Left hindlimb (tissue), 1 donor: ENCODE data around the gene ZCCHC24.

Source experiments
- DNase-seq: peaks from one replicate; pipeline ENCODE4 v3.0.0-alpha.2; 2018

The ZCCHC24 gene

DNA sequence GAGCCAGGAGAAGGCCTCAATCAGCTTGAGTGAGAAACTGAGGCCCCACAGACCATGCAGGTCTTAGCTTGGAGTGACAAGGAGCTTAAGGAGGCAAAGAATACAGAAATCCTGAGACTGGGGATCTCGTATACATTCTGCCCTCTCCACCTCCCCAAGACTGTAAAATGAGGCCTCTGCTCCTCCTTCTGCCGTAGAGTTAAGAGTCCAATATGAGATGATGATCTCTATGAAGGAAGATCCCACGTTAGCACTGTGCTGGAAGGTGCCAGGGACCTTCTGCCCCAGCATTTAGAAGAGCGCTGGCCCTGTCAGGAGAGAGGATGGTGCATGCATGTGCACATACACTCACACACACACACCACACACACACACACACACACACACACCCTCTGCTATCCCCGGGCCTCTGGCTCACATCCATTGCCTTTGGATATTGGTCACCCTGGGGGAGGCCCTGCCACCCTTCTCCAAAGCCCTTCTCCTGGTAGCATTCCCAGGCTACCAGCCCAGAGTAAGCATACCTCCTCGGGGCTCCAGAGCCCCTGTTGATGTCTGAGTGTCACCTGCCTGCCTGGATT lies 15.0 kb downstream of the ZCCHC24 start:
- peak; percentile 27 for DNase-seq

DNA sequence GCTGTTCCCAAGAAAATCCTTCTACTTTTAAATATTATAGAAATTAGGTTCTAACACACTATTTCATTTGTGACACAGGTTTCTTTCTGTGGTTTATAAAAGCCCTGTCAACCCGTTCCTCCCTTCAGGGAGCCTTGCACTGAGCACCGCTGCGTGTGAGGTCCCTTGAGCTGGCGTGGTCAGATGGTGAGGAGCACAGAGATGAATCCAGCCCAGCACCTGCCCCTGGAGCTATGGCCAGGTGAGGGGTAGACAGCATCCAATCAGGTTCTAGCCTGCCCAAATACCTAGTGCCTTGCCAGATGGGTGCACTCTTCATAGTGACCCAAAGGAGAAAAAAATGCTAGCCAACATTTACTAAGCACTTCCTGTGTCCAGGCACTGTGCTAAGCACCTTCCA lies 15.7 kb downstream of the ZCCHC24 start:
- DNase-seq, result peak; percentile 8

DNA sequence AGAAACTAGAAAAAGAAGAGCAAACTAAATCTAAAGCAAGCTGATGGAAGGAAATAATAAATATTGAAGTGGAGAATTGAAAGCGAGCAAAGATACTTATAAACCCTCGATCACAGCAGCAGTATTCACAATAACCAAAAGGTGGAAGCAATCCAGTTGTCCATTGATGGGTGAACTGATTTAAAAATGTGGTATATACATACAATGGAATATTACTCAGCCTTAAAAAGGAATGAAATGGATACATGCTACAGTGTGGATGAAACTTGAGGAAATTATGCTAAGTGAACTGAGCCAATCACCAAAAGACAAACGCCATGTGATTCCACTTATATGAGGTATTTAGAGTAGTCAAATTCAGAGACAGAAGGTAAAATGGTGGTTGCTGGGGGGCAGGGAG lies 17.5 kb downstream of the ZCCHC24 start:
- DNase-seq, result peak; percentile 3

- no peak for DNase-seq
Measured at GRCh38 chr10:79425074-79425532, 20.3 kb downstream of the ZCCHC24 start.

DNA sequence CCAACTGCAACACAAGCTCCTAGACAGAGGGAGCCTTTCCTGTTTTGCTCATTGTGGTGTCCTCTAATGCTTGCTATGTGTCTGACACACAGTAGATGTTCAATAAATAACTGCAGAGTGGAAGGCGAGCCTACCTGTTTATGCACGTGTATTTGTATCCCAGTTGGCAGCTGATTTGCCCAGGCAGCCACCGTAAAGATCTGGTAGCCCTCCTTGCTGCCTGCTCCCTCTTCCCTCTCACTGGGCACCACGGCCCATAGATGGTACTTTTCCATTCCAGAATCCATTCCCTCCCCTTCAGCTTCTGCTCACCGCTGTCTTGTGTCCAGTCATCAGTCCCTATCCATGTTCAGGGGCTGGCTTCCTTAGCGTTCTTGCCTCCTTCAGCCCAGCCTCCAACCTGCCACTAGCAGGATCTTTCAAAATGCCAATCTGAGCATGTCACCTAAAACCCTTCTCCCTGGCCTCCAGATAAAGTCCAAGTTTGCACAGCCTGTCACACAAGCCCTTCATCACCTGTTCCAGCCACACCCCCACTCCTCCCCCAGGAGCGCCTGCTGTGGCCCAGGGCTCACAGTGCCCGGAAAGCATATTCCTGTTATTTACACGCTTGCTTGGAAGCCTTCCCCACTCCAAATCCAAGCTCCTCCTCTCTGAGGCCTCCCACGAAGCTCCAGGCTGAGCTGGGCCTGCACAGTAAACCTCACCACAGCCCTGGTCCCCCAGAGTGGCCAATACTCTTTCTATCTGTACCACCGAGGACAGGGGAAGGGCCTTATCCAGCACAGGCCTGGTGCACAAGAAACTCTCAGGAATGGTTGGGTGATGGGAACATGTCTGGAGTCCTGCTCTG lies 21.0 kb downstream of the ZCCHC24 start:
- DNase-seq, result peak; percentile 47

DNA sequence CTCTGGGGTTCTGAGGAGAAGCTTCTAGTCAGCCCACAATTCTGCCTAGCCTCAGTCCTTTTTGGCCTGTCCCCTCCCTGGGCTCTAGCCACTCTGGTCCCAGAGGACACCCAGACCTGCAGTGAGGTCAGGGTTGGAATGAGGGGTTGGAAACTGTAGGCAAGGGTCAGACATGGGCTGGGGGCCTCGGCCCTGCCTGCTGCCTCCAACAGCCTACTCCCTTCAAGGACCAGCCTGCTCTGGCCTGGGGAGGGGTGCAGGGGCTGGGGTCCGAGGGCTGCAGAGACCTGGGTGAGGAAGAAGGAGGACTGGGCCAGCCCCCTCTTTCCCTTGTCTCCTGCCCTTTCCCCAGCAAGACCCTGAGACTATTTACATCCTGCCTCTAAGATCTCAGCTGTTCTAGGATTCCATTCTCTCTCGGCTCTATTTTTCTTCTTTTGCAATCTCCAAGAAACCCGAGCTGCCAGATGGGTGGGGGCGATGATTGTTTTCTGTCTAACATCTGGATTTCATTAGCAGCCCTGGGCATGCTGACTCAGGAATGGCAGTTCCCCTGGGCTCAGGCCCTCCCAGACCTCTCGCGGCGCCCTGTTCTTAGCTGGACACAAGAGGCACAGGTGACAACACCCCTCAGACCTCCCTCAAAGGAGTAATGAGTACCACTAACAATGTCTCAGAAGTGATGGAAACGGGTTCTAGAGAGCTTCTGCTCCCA lies 23.1 kb downstream of the ZCCHC24 start:
- peak; percentile 73 for DNase-seq

DNA sequence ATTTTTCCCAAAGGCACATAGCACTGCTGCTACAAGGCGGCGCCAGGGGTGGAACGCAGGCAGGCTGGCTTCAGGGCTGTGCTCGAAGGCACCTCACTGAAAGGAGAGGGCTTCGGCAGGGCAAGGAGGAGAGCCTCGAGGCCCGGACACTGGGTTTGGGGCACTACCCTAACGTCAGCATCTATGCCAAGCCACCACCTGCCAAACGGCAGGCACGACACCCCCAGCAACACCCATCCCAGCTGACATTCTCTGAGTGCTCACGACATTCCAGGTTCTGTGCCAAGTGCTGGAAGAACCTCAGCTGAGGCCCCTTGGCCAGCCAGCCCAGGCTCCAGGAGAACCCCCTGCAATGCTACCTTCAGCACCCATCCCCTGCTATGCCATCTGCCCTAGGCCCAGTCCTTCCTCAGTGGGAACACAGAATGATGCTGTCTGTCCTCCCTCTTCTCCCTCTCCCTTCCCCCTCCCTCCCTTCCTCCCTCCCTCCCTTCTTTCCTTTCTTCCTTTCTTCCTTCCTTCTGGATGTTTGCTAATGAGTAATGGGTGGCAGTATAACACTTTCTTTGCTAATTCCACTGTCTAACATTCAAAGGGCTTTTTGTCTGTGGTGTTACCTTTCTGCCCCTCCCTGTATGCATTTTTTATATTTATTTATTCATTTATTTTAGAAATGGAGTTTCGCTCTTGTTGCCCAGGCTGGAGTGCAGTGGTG lies 24.3 kb downstream of the ZCCHC24 start:
- DNase-seq, result peak; percentile 37

GRCh38 chr10:79418886-79419595 lies 26.4 kb downstream of the ZCCHC24 start:
- DNase-seq, result peak; percentile 10

DNA sequence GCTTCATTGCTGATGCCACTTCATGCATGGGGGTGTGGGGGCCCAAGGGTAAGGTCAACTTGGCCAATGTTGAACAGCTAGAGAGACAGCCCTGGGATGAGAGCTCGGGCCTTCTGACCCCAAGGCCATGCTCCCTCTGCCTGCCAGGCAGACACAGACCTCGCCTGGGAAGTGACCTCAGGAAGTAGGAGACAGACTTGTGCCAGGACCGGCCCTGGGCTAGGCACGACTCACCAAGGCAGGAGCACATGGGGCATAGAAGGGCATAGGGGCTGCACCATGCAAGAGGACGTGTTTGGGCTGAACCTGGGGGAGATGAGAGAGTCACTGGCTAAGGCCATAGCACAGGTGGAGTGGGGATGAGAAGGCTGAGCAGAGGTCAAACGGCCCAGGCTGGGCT lies 27.1 kb downstream of the ZCCHC24 start:
- DNase-seq, result peak; percentile 26

DNA sequence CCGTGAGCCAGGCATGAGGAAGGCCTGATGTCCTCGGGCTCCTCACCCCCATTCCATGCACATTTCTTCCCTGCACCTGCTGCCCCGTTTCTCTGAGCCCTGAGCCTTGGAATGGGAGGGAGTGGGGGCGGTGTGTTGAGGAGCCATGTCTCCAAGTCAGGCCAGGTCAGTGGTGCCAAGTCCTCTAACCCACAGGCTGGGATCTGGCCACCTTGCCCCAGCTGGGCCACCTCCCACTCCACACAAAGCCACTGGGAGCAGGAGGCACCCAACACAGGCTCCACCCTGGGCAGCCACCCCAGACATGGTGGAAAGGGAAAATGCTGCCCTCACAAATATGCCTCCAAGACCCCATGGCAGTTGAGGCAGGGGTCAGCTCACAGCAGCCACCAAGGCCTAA lies 27.7 kb downstream of the ZCCHC24 start:
- DNase-seq, result peak; percentile 25

GRCh38 chr10:79417266-79417665 lies 28.2 kb downstream of the ZCCHC24 start:
- peak; percentile 10 for DNase-seq

DNA sequence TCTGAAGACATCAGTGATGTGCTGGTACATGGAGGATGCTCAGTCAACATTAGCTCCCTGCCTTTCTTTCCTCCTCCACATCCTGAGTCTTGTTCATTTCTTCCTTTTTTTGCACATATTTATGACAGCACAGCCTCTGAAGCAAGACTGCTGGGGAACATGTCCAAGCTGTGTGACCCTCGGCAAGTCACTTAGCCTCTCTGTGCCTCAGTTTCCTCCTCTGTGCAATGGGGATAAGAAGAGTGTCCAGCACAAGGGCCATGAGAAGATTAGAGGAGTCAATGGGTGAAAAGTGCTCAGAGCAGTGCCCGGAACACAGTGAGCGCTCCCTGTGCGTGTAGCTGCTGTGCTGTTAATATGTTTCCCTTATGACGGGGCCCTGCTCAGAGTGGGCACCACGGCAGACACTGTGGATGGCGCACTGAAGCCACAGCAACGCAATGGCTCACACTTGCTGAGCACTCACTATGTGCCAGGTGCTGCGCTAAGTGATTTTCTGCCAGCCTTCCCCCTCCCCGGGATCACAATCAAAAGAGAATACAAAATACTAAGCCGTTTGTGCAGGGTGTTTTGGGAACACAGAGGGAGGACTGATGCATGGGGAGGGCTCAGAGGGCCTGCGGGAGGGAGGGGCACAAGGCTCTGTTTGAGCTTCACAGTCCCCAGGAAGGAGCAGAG lies 28.7 kb downstream of the ZCCHC24 start:
- no peak for DNase-seq

DNA sequence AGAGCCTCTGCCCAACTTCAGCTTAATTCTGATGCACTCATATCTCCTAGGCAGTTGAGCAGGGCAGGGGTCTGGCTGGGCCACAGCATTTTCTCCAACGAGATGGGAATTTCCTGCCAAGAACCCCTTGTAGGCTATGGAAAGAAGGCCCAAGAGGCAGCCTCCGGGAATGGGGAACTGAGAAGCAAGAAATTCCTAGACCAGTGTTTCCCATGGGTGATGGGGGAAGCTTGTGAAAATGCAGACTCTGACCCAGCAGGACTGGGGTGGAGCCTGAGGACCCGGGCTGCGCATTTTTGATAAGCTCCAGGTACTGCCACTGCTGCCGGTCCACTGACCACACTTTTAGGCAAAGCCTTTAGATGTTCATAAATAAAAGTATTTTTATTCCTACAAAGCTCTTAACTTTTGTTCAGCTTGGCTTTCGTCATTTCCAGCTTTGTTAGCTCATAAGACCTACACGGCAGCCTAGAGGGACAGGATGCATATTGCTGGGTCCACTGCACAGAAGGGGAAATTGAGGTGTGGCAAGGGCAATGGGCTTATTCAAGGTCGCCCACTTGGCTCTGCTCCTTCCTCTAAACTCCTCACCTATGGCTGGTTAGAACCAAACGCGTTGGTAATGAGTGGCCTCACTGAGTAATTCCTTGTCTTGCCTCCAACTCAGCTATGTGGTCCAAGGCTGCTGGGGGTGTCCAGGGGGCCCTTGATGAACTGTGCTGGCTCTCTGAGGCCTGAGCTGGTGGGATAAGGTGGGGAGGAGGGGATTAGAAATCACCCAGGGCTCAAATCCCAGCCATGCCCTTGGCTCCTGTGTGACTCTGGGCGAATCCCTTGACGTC lies 29.5 kb downstream of the ZCCHC24 start:
- peak; percentile 19 for DNase-seq

DNA sequence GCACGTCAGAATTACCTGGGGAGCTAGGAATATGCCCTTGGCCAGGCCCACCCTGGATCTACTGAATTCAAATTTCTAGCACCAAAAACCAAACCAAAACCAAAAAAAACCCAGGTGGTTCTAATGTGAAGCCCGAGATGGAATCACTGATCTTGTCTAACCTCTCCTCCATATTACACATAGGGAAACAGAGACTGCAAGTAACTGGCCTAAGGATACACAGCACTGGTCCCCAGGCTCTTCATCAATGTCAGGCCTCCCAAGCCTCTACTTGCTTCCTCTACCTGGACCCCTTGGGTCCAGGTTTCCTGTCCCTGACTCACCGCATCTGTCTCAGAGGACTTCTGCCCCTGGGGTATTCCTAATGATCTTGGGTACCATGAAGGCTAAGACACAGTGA lies 30.7 kb downstream of the ZCCHC24 start:
- DNase-seq, result no peak

DNA sequence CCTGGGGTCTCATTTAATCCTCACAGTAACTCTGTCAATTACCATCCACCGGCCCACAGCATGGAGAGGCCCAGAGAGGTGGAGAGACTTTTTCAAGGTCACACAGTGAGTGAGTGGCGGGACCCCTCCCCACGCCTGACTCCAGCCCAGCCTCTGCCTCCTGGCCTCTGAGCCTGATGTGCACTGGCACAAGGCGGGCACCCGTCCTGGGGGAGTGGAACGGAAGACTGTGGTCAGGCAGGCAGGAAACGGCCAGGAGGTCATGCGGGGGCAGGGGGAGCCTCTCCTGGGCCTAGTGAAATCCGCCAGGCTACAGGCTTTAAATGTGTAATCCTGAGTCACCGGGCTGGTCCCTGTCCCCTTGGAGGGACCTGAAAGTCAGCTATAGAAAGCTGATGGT lies 32.2 kb downstream of the ZCCHC24 start:
- peak; percentile 51 for DNase-seq

- no peak for DNase-seq
Measured at GRCh38 chr10:79412516-79412915, 32.9 kb downstream of the ZCCHC24 start.

DNA sequence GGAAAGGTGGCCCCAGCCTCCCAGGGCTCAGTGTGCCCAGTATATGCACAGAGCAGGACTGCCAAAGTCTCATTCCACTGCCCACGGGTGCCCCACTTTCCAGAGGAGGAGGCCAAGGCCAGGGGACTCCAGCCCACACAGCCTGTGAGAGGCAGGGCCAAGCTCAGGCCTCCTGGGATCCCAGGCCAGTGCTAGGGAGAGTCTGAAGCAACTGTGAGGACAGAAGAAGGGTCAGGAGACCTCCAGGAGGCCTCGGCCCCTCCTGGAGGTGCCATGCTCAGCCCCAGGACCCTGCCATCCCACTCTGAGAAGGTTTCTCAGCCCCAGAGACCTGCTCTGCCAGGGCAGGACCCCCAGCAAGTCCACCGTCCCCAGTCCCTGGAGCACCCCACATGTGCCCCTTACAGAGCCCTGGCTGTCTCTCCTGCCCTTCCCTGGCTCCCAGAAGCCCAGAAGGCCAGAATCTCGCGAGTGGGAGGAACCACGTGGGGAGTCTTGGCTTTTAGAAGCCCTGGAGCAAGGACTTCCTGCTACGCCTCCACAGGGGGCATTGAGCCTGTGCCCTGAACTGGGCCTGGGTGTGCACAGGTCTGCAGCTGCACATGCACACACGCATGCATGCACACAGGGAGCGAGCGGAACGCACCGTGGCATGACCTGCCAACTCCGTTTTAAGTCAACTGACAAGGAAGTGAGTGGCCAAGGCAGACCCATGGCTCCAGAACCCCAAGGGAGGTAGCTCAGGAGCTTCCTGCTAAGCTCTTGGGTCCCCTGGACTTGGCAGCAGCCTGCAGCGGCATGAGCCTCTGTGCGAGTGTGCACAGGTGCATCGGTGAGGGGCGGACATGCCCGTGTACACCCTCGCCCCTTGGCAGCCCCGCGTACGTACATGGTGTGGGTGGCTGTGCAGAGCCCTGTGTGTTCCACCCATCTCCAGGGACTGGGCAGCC lies 33.6 kb downstream of the ZCCHC24 start:
- peak; percentile 37 for DNase-seq

DNA sequence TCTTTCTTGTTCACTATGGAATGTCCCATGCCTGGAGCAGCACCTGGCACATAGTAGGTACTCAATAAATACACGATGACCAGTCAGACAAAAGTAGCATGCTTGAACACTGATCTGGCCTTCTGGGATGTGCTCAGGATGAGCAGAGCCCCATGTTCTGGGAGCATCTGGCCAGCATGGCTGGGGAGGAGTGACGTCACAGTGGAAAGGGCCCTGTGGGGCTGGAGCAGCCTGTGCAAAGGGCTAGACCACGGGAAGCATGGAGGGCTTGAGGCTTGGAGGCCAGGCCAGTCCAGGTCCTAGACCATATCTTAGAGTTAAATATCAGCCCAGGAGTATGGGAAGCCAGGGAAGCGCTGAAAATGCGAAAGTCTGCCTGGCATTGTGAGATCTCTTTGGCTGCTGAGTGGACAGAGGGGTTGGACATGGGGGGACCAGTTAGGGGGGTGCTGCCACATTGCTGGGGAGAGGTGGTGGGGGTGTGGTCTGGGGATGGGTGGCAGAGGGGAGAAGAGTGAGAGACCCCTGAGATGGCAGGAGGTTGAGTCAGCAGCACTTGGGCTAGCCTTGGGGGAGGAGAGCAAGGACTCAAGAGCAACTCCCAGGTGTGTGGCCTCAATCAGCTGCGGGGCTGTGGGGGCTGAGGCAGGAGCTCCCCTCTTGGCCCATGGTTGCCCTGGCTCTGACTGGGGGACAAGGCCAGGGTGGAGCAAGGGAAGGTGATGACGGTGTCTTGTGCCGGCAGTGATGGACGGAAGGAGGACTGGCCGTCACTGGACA lies 34.9 kb downstream of the ZCCHC24 start:
- peak; percentile 28 for DNase-seq

DNA sequence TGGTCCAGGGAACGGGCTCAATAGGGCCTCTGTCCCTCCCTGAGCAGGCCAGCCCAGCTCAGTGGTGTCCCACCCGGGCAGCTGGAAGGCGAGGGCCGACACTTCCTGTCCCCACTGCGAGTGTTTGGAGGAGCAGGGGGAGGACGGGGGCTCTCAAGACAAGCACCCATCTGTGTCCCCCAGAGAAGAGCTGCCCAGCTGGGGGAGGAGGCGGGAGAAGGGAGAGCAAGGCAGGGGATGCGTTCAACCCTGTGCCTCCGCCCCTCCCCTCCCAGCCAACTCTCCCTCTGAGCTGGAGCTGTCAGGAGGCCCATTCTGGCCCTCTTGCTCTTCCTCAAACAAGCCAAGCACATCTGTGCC lies 35.7 kb downstream of the ZCCHC24 start:
- peak; percentile 62 for DNase-seq
